Right forelimb (tissue), 1 donor: ENCODE measurements around the gene TBC1D10A.

ENCODE experiments used
- DNase-seq: peaks from one replicate; pipeline ENCODE4 v3.0.0-alpha.2; 2018

Gene TBC1D10A

GRCh38 chr22:30318799-30319419 lies 7.8 kb downstream of the TBC1D10A start:
- no peak for DNase-seq

- no peak for DNase-seq
Observed at GRCh38 chr22:30317778-30318177, 9.0 kb downstream of the TBC1D10A start.

GRCh38 chr22:30315962-30316576 lies 10.7 kb downstream of the TBC1D10A start:
- no peak for DNase-seq

GRCh38 chr22:30314915-30315314 lies 11.8 kb downstream of the TBC1D10A start:
- DNase-seq: no peak

- no peak for DNase-seq
Observed at GRCh38 chr22:30313527-30314363, 13.0 kb downstream of the TBC1D10A start.

- DNase-seq: no peak
Observed at GRCh38 chr22:30312053-30312452, 14.7 kb downstream of the TBC1D10A start.

GRCh38 chr22:30310881-30311771 lies 15.6 kb downstream of the TBC1D10A start:
- DNase-seq: no peak

- no peak for DNase-seq
Observed at GRCh38 chr22:30309951-30310741, 16.6 kb downstream of the TBC1D10A start.

- no peak for DNase-seq
Observed at GRCh38 chr22:30308518-30309230, 18.1 kb downstream of the TBC1D10A start.

- no peak for DNase-seq
Observed at GRCh38 chr22:30308093-30308492, 18.6 kb downstream of the TBC1D10A start.

- no peak for DNase-seq
Observed at GRCh38 chr22:30307041-30307574, 19.6 kb downstream of the TBC1D10A start.

- no peak for DNase-seq
Observed at GRCh38 chr22:30306627-30307011, 20.1 kb downstream of the TBC1D10A start.

- no peak for DNase-seq
Observed at GRCh38 chr22:30305906-30306626, 20.7 kb downstream of the TBC1D10A start.

- DNase-seq: no peak
Observed at GRCh38 chr22:30305519-30305905, 21.2 kb downstream of the TBC1D10A start.

- DNase-seq: no peak
Observed at GRCh38 chr22:30304495-30305244, 22.1 kb downstream of the TBC1D10A start.

- no peak for DNase-seq
Observed at GRCh38 chr22:30302810-30303138, 24.0 kb downstream of the TBC1D10A start.

- no peak for DNase-seq
Observed at GRCh38 chr22:30301995-30302809, 24.5 kb downstream of the TBC1D10A start.

GRCh38 chr22:30299322-30299721 lies 27.4 kb downstream of the TBC1D10A start:
- no peak for DNase-seq
